A673 (cell line): ENCODE data around the gene SNCB. TPM values are rescaled to one million over a fixed set of nuclear protein-coding genes. Genes with fewer than 3 reads are reported as not detected.
"Not testable (repeated sequence)": the region's sequence is repeated elsewhere in the genome, so short reads cannot be mapped to it uniquely, and the experiment has no call there.

Experiments
- BruUV-seq: library from RNA; stranded (reverse); fragments of 400-500 nt; replicated peaks from 2 replicates; lab custom pipeline; 2021; lab: Mats Ljungman, UMichigan
- CTCF ChIA-PET: fragments of 300-600 bp; sonication (Branson Sonifier 250); formaldehyde crosslinking; loops from one replicate; lab custom pipeline; 2022; ENCODE audit warnings: antibody characterized with exemption; lab: Charles Lee
- POLR2A ChIA-PET: fragments of 300-600 bp; sonication (Branson Sonifier 250); formaldehyde crosslinking; loops from one replicate; lab custom pipeline; 2022; ENCODE audit warnings: antibody characterized with exemption; ENCODE audit not compliant: low non-redundant PET; lab: Charles Lee
- DNase-seq: peaks from one replicate; pipeline ENCODE4 v3.0.0-alpha.2; 2015; ENCODE audit warnings: low spot score
- H3K27ac ChIP-seq: fragments of 200-600 bp; sonication (generic); 2 replicates; pipeline ENCODE4 v1.5.1; 2016; ENCODE audit warnings: mixed run types, low read depth, mild to moderate bottlenecking, mixed read lengths, antibody characterized with exemption, low read length; ENCODE audit not compliant: poor library complexity, severe bottlenecking
- H3K27me3 ChIP-seq: fragments of 200-600 bp; sonication (generic); replicated peaks from 2 replicates; pipeline ENCODE4 v1.6.1; 2017; ENCODE audit warnings: mixed run types, low read depth, mild to moderate bottlenecking, mixed read lengths, antibody characterized with exemption, low read length; ENCODE audit not compliant: insufficient read depth, poor library complexity
- H3K36me3 ChIP-seq: fragments of 200-600 bp; sonication (generic); 2 replicates; pipeline ENCODE4 v1.6.1; 2016; ENCODE audit warnings: mixed run types, mild to moderate bottlenecking, mixed read lengths, antibody characterized with exemption, low read length; ENCODE audit not compliant: insufficient read depth, poor library complexity, severe bottlenecking
- H3K4me1 ChIP-seq: fragments of 200-600 bp; sonication (generic); 2 replicates; pipeline ENCODE4 v1.6.1; 2017; ENCODE audit warnings: mixed run types, mild to moderate bottlenecking, mixed read lengths, antibody characterized with exemption, low read length; ENCODE audit not compliant: insufficient read depth, poor library complexity, severe bottlenecking
- H3K4me3 ChIP-seq: fragments of 200-600 bp; sonication (generic); 2 replicates; pipeline ENCODE4 v1.5.1; 2016; ENCODE audit warnings: low read depth, mixed run types, mild to moderate bottlenecking, mixed read lengths, low read length; ENCODE audit not compliant: poor library complexity, severe bottlenecking
- H3K9me3 ChIP-seq: fragments of 200-600 bp; sonication (generic); 2 replicates; pipeline ENCODE4 v1.6.1; 2016; ENCODE audit warnings: mixed run types, low read depth, mild to moderate bottlenecking, mixed read lengths, antibody characterized with exemption, low read length; ENCODE audit not compliant: poor library complexity, severe bottlenecking
- EZH2 ChIP-seq: fragments of 200-600 bp; sonication (generic); IDR thresholded peaks from 2 replicates; pipeline ENCODE4 v1.6.1; 2017; ENCODE audit warnings: borderline replicate concordance, low read depth, mild to moderate bottlenecking, mixed read lengths, antibody characterized with exemption, low read length; ENCODE audit not compliant: poor library complexity, severe bottlenecking
- intact Hi-C: fragments of 100-400 bp; cut with micrococcal nuclease; formaldehyde crosslinking; loops from one replicate; pipeline ENCODE4 v1.10.0; 2022; ENCODE audit not compliant: unreplicated experiment
- total RNA-seq: library from RNA; stranded (reverse); gene quantifications from 2 replicates; pipeline ENCODE4 v1.2.3, GENCODE V29; 2021
- TF ChIP-seq, protein P1 (sequence below): fragments of 300-800, 200-600 bp; sonication (generic); conservative IDR thresholded peaks from 2 replicates; pipeline ENCODE4 v1.5.1; 2017; ENCODE audit warnings: low read depth, mild to moderate bottlenecking, antibody characterized with exemption, low read length, moderate library complexity, mixed read lengths

Gene SNCB
- total RNA-seq, 1 experiment from 2014 or later: not detected

DNA sequence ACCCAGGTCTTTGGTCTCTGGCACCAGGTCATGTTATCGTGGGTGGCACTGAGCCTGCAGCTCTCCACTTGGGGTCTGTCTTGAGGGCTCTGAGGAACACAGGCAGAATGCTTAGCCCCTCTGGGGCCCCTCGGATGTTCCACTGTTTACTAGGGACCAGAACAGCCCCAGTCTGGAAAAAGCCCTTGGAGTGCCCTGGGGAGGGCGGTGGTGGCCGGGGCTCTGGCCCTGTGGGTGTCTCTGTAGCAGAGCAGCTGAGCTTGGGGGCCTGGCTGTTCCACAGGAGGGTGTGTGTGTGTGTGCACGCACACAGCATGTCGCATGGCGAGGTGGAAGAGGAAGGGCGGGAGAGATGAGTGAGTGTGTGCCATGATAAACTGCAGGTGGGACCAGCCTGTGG lies 35.8 kb downstream of the SNCB start:
- H3K36me3 ChIP-seq: no peaks in the 10 kb centered on the region
- H3K4me1 ChIP-seq: no peaks in the 10 kb centered on the region
- POLR2A ChIA-PET: interaction anchor here (0.6 kb wide), 1 partner anchor 124 kb away, joined by 3 read pairs; no protein-coding TSS in a partner anchor
- no TSS peak for BruUV-seq
- no peak overlapping the region for H3K4me3 ChIP-seq
- H3K27me3 ChIP-seq: no peaks in the 10 kb centered on the region
- no peak overlapping the region for H3K27ac ChIP-seq
- intact Hi-C loops: no loop called here
- H3K9me3 ChIP-seq: no peaks in the 10 kb centered on the region
- no peak for TF ChIP-seq EZH2
- TF ChIP-seq, protein P1, sequence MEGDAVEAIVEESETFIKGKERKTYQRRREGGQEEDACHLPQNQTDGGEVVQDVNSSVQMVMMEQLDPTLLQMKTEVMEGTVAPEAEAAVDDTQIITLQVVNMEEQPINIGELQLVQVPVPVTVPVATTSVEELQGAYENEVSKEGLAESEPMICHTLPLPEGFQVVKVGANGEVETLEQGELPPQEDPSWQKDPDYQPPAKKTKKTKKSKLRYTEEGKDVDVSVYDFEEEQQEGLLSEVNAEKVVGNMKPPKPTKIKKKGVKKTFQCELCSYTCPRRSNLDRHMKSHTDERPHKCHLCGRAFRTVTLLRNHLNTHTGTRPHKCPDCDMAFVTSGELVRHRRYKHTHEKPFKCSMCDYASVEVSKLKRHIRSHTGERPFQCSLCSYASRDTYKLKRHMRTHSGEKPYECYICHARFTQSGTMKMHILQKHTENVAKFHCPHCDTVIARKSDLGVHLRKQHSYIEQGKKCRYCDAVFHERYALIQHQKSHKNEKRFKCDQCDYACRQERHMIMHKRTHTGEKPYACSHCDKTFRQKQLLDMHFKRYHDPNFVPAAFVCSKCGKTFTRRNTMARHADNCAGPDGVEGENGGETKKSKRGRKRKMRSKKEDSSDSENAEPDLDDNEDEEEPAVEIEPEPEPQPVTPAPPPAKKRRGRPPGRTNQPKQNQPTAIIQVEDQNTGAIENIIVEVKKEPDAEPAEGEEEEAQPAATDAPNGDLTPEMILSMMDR: no peak
- DNase-seq: no peak
- CTCF ChIA-PET: no interaction called here

DNA sequence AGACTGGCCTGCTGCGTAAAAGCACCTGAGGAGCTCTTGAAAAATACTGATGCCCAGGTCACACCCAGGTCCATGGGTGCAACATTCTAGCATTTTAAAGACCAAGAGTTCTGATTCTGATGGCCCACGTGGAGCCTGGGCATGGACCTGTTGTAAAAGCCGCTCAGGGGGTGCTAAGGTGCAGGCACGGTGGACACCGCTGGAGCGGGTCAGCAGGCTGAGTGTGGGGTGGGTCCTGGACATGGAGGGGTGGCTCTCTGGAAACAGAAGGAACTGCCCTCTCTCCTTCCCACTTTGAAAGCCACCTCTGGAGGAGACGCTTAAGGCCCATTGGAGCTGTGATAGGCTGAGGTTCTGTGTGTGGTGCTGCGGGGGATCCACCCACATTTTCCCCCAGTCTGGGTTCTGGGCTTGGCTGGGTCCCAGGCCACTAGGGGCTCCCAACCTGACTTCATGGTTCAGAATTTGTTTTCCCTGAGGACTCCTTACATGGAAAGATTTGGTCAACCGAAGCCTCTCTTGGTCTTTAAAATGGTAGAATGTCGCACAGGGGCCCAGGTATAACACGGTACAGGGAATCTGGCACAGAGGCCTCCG lies 37.0 kb downstream of the SNCB start:
- no peak overlapping the region for H3K4me3 ChIP-seq
- no peaks in the 10 kb centered on the region for H3K36me3 ChIP-seq
- H3K9me3 ChIP-seq: no peaks in the 10 kb centered on the region
- intact Hi-C loops: no loop called here
- H3K27ac ChIP-seq: no peak overlapping the region
- BruUV-seq: no TSS peak
- H3K4me1 ChIP-seq: no peaks in the 10 kb centered on the region
- ChIA-PET POLR2A (no interaction called here), CTCF (no interaction called here)
- TF ChIP-seq, protein P1: no peak
- no peak for TF ChIP-seq EZH2
- no peak for DNase-seq
- H3K27me3 ChIP-seq: no peaks in the 10 kb centered on the region

DNA sequence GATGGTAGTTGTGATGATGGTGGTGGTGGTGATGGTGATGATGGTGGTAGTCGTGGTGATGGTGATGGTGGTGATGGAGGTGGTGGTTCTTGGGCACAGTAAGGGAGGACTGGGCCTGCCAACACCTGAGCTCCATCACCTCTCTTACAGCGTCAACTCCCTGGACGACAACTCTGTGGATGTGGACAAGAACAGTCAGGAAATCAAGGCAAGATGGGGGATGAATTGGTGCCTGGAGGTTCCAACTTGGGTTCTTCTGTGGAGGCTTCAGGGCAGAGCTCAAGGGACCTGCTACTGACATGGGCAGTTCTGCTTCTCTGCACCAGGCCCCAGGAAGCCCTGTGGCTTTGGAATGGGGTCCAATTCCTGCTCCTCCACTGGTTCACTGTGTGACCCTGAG lies 37.8 kb downstream of the SNCB start:
- TF ChIP-seq, protein P1: no peak
- TF ChIP-seq EZH2: no peak
- DNase-seq: no peak
- Histone ChIP-seq H3K9me3 (no peaks in the 10 kb centered on the region), H3K27ac (no peak overlapping the region), H3K36me3 (no peaks in the 10 kb centered on the region), H3K4me1 (no peaks in the 10 kb centered on the region), H3K4me3 (no peak overlapping the region), H3K27me3 (no peaks in the 10 kb centered on the region)
- ChIA-PET CTCF (no interaction called here), POLR2A (no interaction called here)
- no TSS peak for BruUV-seq
- intact Hi-C loops: no loop called here

DNA sequence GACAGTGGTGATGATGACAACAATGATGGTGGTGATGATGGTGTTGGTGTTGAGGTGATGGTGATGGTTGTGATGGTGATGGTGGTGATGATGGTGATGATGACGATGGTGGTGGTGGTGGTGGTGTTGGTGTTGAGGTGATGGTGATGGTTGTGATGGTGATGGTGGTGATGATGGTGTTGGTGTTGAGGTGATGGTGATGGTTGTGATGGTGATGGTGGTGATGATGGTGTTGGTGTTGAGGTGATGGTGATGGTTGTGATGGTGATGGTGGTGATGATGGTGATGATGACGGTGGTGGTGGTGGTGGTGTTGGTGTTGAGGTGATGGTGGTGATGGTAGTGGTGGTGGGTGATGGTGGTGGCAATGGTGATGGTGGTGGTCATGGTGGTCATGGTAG lies 38.7 kb downstream of the SNCB start:
- BruUV-seq, H3K9me3 ChIP-seq, H3K36me3 ChIP-seq, POLR2A ChIA-PET, intact Hi-C loops, H3K4me1 ChIP-seq, H3K27me3 ChIP-seq, CTCF ChIA-PET, H3K4me3 ChIP-seq, DNase-seq, H3K27ac ChIP-seq: not testable (repeated sequence)
